Sigmoid colon (tissue), 4 donors: ENCODE measurements around the gene SESTD1.
"Not testable (repeated sequence)": the region's sequence is repeated elsewhere in the genome, so short reads cannot be mapped to it uniquely, and the experiment has no call there.

Experiments used
- CTCF ChIP-seq, 4 experiments: fragments of 450-650 bp in 3 of 4; fragments of 200-600 bp in 1 of 4; IDR thresholded peaks; one replicate each; pipeline ENCODE4 v1.5.1; 2016 to 2019; ENCODE audit warnings: antibody characterized with exemption in 4 of 4, mild to moderate bottlenecking in 3 of 4, moderate library complexity in 2 of 4
- POLR2A ChIP-seq, 2 donors: fragments of 450-650 bp; IDR thresholded peaks; one replicate each; pipeline ENCODE4 v1.6.1; 2016; ENCODE audit warnings: antibody characterized with exemption in 2 of 2, mild to moderate bottlenecking in 2 of 2, moderate library complexity in 2 of 2
- POLR2AphosphoS5 ChIP-seq, 4 donors: sonication (generic); formaldehyde crosslinking; IDR thresholded peaks; one replicate each; pipeline ENCODE4 v1.6.1; 2017; ENCODE audit warnings: antibody characterized with exemption in 4 of 4

DNA sequence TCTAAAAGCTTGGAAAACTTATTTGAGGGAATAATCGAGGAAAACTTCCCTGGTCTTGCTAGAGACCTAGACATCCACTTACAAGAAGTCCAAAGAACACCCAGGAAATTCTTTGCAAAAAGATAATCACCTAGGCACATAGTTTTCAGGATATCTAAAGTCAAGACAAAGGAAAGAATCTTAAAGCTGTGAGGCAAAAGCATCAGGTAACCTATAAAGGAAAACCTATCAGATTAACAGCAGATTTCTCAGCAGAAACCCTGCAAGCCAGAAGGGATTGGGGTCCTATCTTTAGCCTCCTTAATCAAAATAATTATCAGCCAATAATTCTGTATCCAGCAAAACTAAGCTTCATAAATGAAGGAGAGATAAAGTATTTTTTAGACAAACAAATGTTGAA, 56.4 kb downstream of the SESTD1 start:
- not testable (repeated sequence) for TF ChIP-seq CTCF, POLR2A, POLR2AphosphoS5 (IDR thresholded peaks at IDR 0.05)
